ENCODE measurements around the gene PTAR1.

- TF ChIP-seq CTCF (conservative IDR thresholded peaks at IDR 0.05) (no peak), EZH2 (IDR thresholded peaks at IDR 0.05; ENCODE audit: low read depth) (no peak)
These were observed 46.2 kb upstream of the PTAR1 start for GRCh38 chr9:69805962-69806515.

Measured in PC-9 (cell line).